ENCODE measurements around the gene SLCO2A1. TPM values are rescaled to one million over a fixed set of nuclear protein-coding genes. Genes with fewer than 3 reads are reported as not detected.

Gene SLCO2A1
- total RNA-seq, 1 donor from 2014 or later: 0.07 TPM

DNA sequence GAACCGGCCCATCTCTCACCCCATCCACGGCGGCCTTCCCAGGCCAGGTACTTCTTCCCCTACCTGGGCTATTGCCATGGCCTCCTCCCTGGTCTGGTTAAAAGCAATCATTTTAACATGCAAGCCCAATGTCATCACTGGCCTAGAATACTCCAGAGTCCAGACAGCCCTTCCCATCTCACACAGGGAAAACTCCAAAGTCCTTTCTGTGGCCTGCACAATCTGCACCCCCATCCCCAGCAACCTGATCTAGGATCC is 45.8 kb upstream of the SLCO2A1 start:
- Mint-ChIP-seq H3K4me1 (peaks cover 15% of the 10 kb centered on the region), H3K4me3 (no peak overlapping the region)
- no peak for DNase-seq (ENCODE audit: low spot score)

DNA sequence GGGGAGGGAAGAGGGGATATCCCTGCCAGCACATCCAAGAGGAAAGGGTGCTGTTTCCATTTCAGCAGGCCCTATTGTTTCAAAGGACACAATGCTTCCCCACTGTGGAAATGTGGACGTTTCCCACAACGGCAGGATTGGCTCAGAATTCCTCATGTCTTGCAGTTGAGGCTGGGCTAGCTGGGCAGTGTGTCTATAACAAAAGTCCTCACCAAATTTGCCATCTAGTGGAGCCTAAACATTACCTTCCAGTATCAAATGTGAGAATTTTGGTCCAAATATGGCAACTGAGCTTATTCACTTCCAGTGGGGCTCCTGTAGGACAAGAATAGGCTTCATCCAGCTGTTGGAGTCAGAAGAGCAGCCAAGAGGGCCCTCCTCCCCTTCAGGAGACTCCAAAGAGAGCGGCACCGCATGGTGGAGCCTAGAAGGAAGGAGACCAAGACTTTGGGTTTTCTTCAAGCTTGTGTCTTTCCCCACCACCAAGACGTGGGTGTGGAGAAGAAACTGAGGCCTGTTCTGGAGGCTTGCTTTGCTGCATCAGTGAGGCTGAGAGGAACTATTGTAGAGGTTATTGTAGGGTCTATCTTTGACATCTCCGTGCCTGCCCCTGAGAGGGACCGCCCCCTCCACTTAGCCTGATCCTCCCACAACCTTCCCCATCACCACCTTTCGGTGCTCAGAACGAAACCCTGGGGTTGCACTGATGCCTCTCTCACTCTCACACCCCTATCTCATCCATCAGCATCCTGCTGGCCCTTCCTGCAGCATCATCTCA is 45.3 kb upstream of the SLCO2A1 start:
- peaks cover 12% of the 10 kb centered on the region for H3K4me1 ChIP-seq

More for the DNA sequence above, 45.8 kb upstream of the SLCO2A1 start:
- Histone ChIP-seq H3K27me3 (no peaks in the 10 kb centered on the region), H3K4me1 (peaks cover 12% of the 10 kb centered on the region), H4K20me1 (ENCODE audit: low read depth) (no peaks in the 10 kb centered on the region), H3K9ac (no peak overlapping the region), H2AFZ (replicated peaks) (no peak overlapping the region), H3F3A (ENCODE audit: low read depth) (peaks cover 11% of the 10 kb centered on the region), H3K27ac (no peak overlapping the region), H3K4me2 (no peak overlapping the region), H3K9me3 (ENCODE audit: low read depth) (peaks cover 10% of the 10 kb centered on the region), H3K79me2 (ENCODE audit: low read depth) (no peaks in the 10 kb centered on the region), H3K36me3 (no peaks in the 10 kb centered on the region), H3K4me3 (no peak overlapping the region)
- TF ChIP-seq, protein P1, sequence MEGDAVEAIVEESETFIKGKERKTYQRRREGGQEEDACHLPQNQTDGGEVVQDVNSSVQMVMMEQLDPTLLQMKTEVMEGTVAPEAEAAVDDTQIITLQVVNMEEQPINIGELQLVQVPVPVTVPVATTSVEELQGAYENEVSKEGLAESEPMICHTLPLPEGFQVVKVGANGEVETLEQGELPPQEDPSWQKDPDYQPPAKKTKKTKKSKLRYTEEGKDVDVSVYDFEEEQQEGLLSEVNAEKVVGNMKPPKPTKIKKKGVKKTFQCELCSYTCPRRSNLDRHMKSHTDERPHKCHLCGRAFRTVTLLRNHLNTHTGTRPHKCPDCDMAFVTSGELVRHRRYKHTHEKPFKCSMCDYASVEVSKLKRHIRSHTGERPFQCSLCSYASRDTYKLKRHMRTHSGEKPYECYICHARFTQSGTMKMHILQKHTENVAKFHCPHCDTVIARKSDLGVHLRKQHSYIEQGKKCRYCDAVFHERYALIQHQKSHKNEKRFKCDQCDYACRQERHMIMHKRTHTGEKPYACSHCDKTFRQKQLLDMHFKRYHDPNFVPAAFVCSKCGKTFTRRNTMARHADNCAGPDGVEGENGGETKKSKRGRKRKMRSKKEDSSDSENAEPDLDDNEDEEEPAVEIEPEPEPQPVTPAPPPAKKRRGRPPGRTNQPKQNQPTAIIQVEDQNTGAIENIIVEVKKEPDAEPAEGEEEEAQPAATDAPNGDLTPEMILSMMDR (IDR thresholded peaks at IDR 0.05): no peak
- TF ChIP-seq EZH2 (IDR thresholded peaks at IDR 0.05): no peak
- no peak for TF ChIP-seq EZH2phosphoT487 (IDR thresholded peaks at IDR 0.05)
- Mint-ChIP-seq H3K27me3 (ENCODE audit: insufficient read depth, low read depth) (peaks cover 13% of the 10 kb centered on the region), H3K27ac (no peak overlapping the region), H3K9me3 (peaks cover 9% of the 10 kb centered on the region), H3K36me3 (peaks cover 2% of the 10 kb centered on the region)

DNA sequence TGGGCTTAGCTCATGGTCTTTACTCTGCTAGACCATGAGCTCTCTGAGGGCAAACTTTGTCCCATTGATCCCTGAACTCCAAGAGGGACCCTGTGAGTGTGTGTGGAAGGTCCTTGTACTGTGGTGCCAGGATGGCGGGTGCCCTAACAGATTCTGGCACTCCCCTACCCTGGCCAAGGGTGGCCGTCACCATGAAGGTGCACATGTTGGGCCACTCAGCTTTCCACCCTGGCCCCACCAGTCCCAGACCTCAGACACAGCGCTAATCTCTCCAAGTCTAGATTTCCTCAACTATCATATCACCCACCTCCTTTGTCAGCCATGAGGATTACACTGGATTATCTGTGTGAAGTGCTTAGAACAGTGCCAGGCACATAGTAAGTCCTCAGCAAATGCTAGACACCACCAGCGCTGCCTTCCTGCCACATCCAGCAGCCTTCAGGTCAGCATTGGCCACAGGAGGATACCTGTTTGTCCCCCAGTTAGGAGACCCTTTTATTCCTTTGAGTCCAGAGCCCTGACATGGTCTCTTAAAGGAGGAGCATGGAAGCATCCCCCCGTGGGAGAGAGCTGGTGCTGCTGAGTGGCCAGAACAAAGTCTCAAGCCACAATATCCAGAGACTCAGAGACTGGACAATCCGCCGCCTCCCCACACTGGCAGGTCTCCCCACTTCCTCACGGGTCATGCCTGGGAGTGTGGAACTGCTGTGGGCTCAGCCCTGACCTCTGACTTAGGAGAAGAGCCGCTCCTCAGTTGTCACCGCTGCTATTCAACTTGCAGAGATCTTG is 44.5 kb upstream of the SLCO2A1 start:
- H3K4me2 ChIP-seq: no peak overlapping the region
- no peak for TF ChIP-seq EZH2 (IDR thresholded peaks at IDR 0.05)
- no peak for TF ChIP-seq EZH2phosphoT487 (IDR thresholded peaks at IDR 0.05)
- TF ChIP-seq, protein P1 (IDR thresholded peaks at IDR 0.05): no peak
- H3K9ac ChIP-seq: no peak overlapping the region
- Mint-ChIP-seq H3K36me3 (peaks cover under 1% of the 10 kb centered on the region), H3K27me3 (ENCODE audit: insufficient read depth, low read depth) (peaks cover 13% of the 10 kb centered on the region), H3K4me1 (peaks cover 21% of the 10 kb centered on the region), H3K4me3 (no peak overlapping the region), H3K9me3 (peaks cover under 1% of the 10 kb centered on the region), H3K27ac (no peak overlapping the region)
- H3K36me3 ChIP-seq: no peaks in the 10 kb centered on the region
- H3K27ac ChIP-seq: no peak overlapping the region
- no peaks in the 10 kb centered on the region for H3K79me2 ChIP-seq (ENCODE audit: low read depth)
- H2AFZ ChIP-seq (replicated peaks): no peak overlapping the region
- no peaks in the 10 kb centered on the region for H3K9me3 ChIP-seq (ENCODE audit: low read depth)
- DNase-seq (ENCODE audit: low spot score): no peak
- H4K20me1 ChIP-seq (ENCODE audit: low read depth): no peaks in the 10 kb centered on the region
- H3F3A ChIP-seq (ENCODE audit: low read depth): peaks cover 11% of the 10 kb centered on the region
- H3K4me1 ChIP-seq: peaks cover 12% of the 10 kb centered on the region
- H3K27me3 ChIP-seq: no peaks in the 10 kb centered on the region
- H3K4me3 ChIP-seq: no peak overlapping the region

More for the DNA sequence above, 45.3 kb upstream of the SLCO2A1 start:
- Histone ChIP-seq H3K9me3 (ENCODE audit: low read depth) (peaks cover 5% of the 10 kb centered on the region), H4K20me1 (ENCODE audit: low read depth) (no peaks in the 10 kb centered on the region), H3K9ac (no peak overlapping the region), H2AFZ (replicated peaks) (no peak overlapping the region), H3K27ac (no peak overlapping the region), H3K4me3 (no peak overlapping the region), H3F3A (ENCODE audit: low read depth) (peaks cover 11% of the 10 kb centered on the region), H3K4me2 (no peak overlapping the region), H3K27me3 (no peaks in the 10 kb centered on the region), H3K36me3 (no peaks in the 10 kb centered on the region), H3K79me2 (ENCODE audit: low read depth) (no peaks in the 10 kb centered on the region)
- DNase-seq (ENCODE audit: low spot score): no peak
- Mint-ChIP-seq H3K27me3 (ENCODE audit: insufficient read depth, low read depth) (peaks cover 13% of the 10 kb centered on the region), H3K36me3 (peaks cover 2% of the 10 kb centered on the region), H3K9me3 (peaks cover 6% of the 10 kb centered on the region), H3K27ac (no peak overlapping the region), H3K4me3 (no peak overlapping the region), H3K4me1 (peaks cover 15% of the 10 kb centered on the region)
- TF ChIP-seq, protein P1 (IDR thresholded peaks at IDR 0.05): no peak
- TF ChIP-seq EZH2phosphoT487 (IDR thresholded peaks at IDR 0.05): no peak
- no peak for TF ChIP-seq EZH2 (IDR thresholded peaks at IDR 0.05)

Measured in neural progenitor cell (in vitro differentiated cells).